NCI-H1048 (cell line): ENCODE measurements around the gene SQSTM1.

Source experiments
- DNase-seq: peaks from one replicate; lab custom pipeline; 2025; lab: John Stamatoyannopoulos, UW

Gene SQSTM1

GRCh38 chr5:179806250-179807048 is 14.3 kb upstream of the SQSTM1 start, which contains the start of gene MGAT4B:
Gene MGAT4B (minus strand): TSS chr5:179806866. CDS start chr5:179806583, 283 bp downstream.
- DNase-seq: peak; percentile 70

- no peak for DNase-seq
Measured at GRCh38 chr5:179812135-179812825, 8.4 kb upstream of the SQSTM1 start.

GRCh38 chr5:179812997-179813607 is 7.6 kb upstream of the SQSTM1 start:
- no peak for DNase-seq

GRCh38 chr5:179814090-179814489 is 6.6 kb upstream of the SQSTM1 start:
- DNase-seq: no peak

- no peak for DNase-seq
Measured at GRCh38 chr5:179815491-179816249, 5.0 kb upstream of the SQSTM1 start.

- no peak for DNase-seq
Measured at GRCh38 chr5:179816401-179816795, 4.3 kb upstream of the SQSTM1 start.

- DNase-seq: no peak
Measured at GRCh38 chr5:179816796-179817469, 3.8 kb upstream of the SQSTM1 start.

- no peak for DNase-seq
Measured at GRCh38 chr5:179817470-179817840, 3.2 kb upstream of the SQSTM1 start.

- no peak for DNase-seq
Measured at GRCh38 chr5:179817890-179818745, 2.6 kb upstream of the SQSTM1 start.

- DNase-seq: peak; percentile 52
Measured at GRCh38 chr5:179818746-179819295, 1.9 kb upstream of the SQSTM1 start.

GRCh38 chr5:179819296-179820126 is 1.2 kb upstream of the SQSTM1 start:
- DNase-seq: no peak

GRCh38 chr5:179820127-179820482 is 600 bp upstream of the SQSTM1 start:
- DNase-seq: no peak

GRCh38 chr5:179821298-179822058 is 773 bp downstream of the SQSTM1 start:
- peak; percentile 66 for DNase-seq

- DNase-seq: no peak
Measured at GRCh38 chr5:179822059-179822432, 1.3 kb downstream of the SQSTM1 start.

GRCh38 chr5:179822444-179822990 is 1.8 kb downstream of the SQSTM1 start:
- DNase-seq: no peak

GRCh38 chr5:179823937-179824744 is 3.4 kb downstream of the SQSTM1 start:
- DNase-seq: no peak

- DNase-seq: no peak
Measured at GRCh38 chr5:179824745-179825112, 4.0 kb downstream of the SQSTM1 start.
